PC-3 (cell line): ENCODE measurements around the gene SLC2A14. TPM values are rescaled to one million over a fixed set of nuclear protein-coding genes. Genes with fewer than 3 reads are reported as not detected.
"Not testable (repeated sequence)": the region's sequence is repeated elsewhere in the genome, so short reads cannot be mapped to it uniquely, and the experiment has no call there.

Source experiments
- ATAC-seq: fragments of 200-7000 bp; cut with Tn5 transposase; 2 replicates; pipeline ENCODE4 v1.9.1; 2020; ENCODE audit warnings: mild to moderate bottlenecking, moderate library complexity
- BruUV-seq: library from RNA; stranded (reverse); fragments of 400-500 nt; replicated peaks from 2 replicates; lab custom pipeline; 2021; lab: Mats Ljungman, UMichigan
- CTCF ChIA-PET: fragments of 300-600 bp; sonication (Branson Sonifier 250); formaldehyde crosslinking; loops from one replicate; lab custom pipeline; 2022; ENCODE audit warnings: antibody characterized with exemption; lab: Charles Lee
- POLR2A ChIA-PET: fragments of 300-600 bp; sonication (Branson Sonifier 250); formaldehyde crosslinking; loops from one replicate; lab custom pipeline; 2022; ENCODE audit warnings: antibody characterized with exemption; ENCODE audit not compliant: unreplicated experiment; lab: Charles Lee
- DNase-seq: peaks from one replicate; pipeline ENCODE4 v3.0.0-alpha.2; 2015
- H2AFZ ChIP-seq: fragments of 300-600 bp; sonication (generic); 2 replicates; pipeline ENCODE4 v1.6.0; 2016; ENCODE audit warnings: antibody characterized with exemption, low read length
- H3F3A ChIP-seq: fragments of 300-600 bp; sonication (generic); one replicate; pipeline ENCODE4 v1.6.0; 2017; ENCODE audit warnings: antibody characterized with exemption, low read length, control low read depth, mild to moderate bottlenecking; ENCODE audit not compliant: unreplicated experiment
- H3K27ac ChIP-seq: fragments of 300-600 bp; sonication (generic); 2 replicates; pipeline ENCODE4 v1.5.1; 2016; ENCODE audit warnings: mild to moderate bottlenecking, low read length
- H3K27me3 ChIP-seq: fragments of 300-600 bp; sonication (generic); 2 replicates; pipeline ENCODE4 v1.6.1; 2016; ENCODE audit warnings: low read length, mixed read lengths
- H3K36me3 ChIP-seq: fragments of 300-600 bp; sonication (generic); 2 replicates; pipeline ENCODE4 v1.6.1; 2016; ENCODE audit warnings: low read depth, mixed run types, low read length, mixed read lengths
- H3K4me1 ChIP-seq: fragments of 300-600 bp; sonication (generic); 2 replicates; pipeline ENCODE4 v1.5.1; 2016; ENCODE audit warnings: low read length; ENCODE audit not compliant: insufficient read depth
- H3K4me2 ChIP-seq: fragments of 300-600 bp; sonication (generic); 2 replicates; pipeline ENCODE4 v1.6.0; 2016; ENCODE audit warnings: low read length
- H3K4me3 ChIP-seq: fragments of 300-600 bp; sonication (generic); 2 replicates; pipeline ENCODE4 v1.5.1; 2016; ENCODE audit warnings: mild to moderate bottlenecking, low read length, mixed read lengths
- H3K79me2 ChIP-seq: fragments of 300-600 bp; sonication (generic); 2 replicates; pipeline ENCODE4 v1.6.1; 2017; ENCODE audit warnings: low read length, mixed read lengths
- H3K9ac ChIP-seq: fragments of 300-600 bp; sonication (generic); 2 replicates; pipeline ENCODE4 v1.6.0; 2016; ENCODE audit warnings: mild to moderate bottlenecking, low read length
- H3K9me2 ChIP-seq: fragments of 300-600 bp; sonication (generic); replicated peaks from 2 replicates; pipeline ENCODE4 v1.6.1; 2016; ENCODE audit warnings: mixed run types, low read length, mixed read lengths
- H3K9me3 ChIP-seq: fragments of 300-600 bp; sonication (generic); 2 replicates; pipeline ENCODE4 v1.6.1; 2016; ENCODE audit warnings: low read length, mixed read lengths
- H4K20me1 ChIP-seq: fragments of 300-600 bp; sonication (generic); 2 replicates; pipeline ENCODE4 v1.6.1; 2016; ENCODE audit warnings: low read length, mixed read lengths
- CTCF ChIP-seq: fragments of 300-600 bp; sonication (generic); conservative IDR thresholded peaks from 2 replicates; pipeline ENCODE4 v1.5.1; 2017; ENCODE audit warnings: antibody characterized with exemption, low read depth, mild to moderate bottlenecking, low read length
- EZH2 ChIP-seq: fragments of 300-600 bp; sonication (generic); IDR thresholded peaks from one replicate; pipeline ENCODE4 v1.6.1; 2017; ENCODE audit warnings: antibody characterized with exemption, mild to moderate bottlenecking, low read length; ENCODE audit not compliant: unreplicated experiment
- EZH2phosphoT487 ChIP-seq: fragments of 300-600 bp; sonication (generic); IDR thresholded peaks from 2 replicates; pipeline ENCODE4 v1.6.1; 2018; ENCODE audit warnings: mild to moderate bottlenecking, antibody characterized with exemption, low read length, borderline replicate concordance
- intact Hi-C: fragments of 100-400 bp; cut with micrococcal nuclease; formaldehyde crosslinking; loops from 2 replicates; pipeline ENCODE4 v1.9.0; 2023
- total RNA-seq: library from RNA; depleted of rRNA; stranded (reverse); fragments of >200 nt; gene quantifications from 2 replicates; pipeline ENCODE4 v1.2.3, GENCODE V29; 2014

Gene SLC2A14
- total RNA-seq, 1 experiment from 2014 or later: not detected

- Histone ChIP-seq H3F3A (no peaks in the 10 kb centered on the region), H2AFZ (no peak overlapping the region), H3K9me2 (no peaks in the 10 kb centered on the region), H3K4me3 (no peak overlapping the region), H4K20me1 (no peaks in the 10 kb centered on the region), H3K4me2 (no peak overlapping the region), H3K36me3 (no peaks in the 10 kb centered on the region), H3K9me3 (no peaks in the 10 kb centered on the region), H3K4me1 (no peaks in the 10 kb centered on the region), H3K9ac (no peak overlapping the region), H3K27me3 (no peaks in the 10 kb centered on the region; the same call in 1 of the 2 replicates), H3K79me2 (no peaks in the 10 kb centered on the region), H3K27ac (no peak overlapping the region)
- no peak for TF ChIP-seq EZH2phosphoT487
- no peak for TF ChIP-seq EZH2
- no peak for TF ChIP-seq CTCF
- intact Hi-C loops: no loop called here
- DNase-seq: no peak
- POLR2A ChIA-PET: no interaction called here
- BruUV-seq: no TSS peak
- ATAC-seq: no peak
- CTCF ChIA-PET: no interaction called here
Observed at GRCh38 chr12:7797698-7798398, 74.9 kb downstream of the SLC2A14 start.

GRCh38 chr12:7797269-7797668, 75.4 kb downstream of the SLC2A14 start:
- H3K9ac ChIP-seq, H2AFZ ChIP-seq, H3K79me2 ChIP-seq, H3F3A ChIP-seq, H3K9me3 ChIP-seq, H3K27ac ChIP-seq, DNase-seq, POLR2A ChIA-PET, H3K4me2 ChIP-seq, H3K4me1 ChIP-seq, H3K36me3 ChIP-seq, BruUV-seq, intact Hi-C loops, H4K20me1 ChIP-seq, CTCF ChIA-PET, ATAC-seq, H3K4me3 ChIP-seq, H3K9me2 ChIP-seq, H3K27me3 ChIP-seq: not testable (repeated sequence)

- H3K27ac ChIP-seq: no peak overlapping the region
- no peaks in the 10 kb centered on the region for H3K9me3 ChIP-seq
- no peak for TF ChIP-seq CTCF
- TF ChIP-seq EZH2: no peak
- no peak for TF ChIP-seq EZH2phosphoT487
- POLR2A ChIA-PET: no interaction called here
- no peaks in the 10 kb centered on the region for H3F3A ChIP-seq
- no peak overlapping the region for H3K4me2 ChIP-seq
- no peaks in the 10 kb centered on the region for H4K20me1 ChIP-seq
- H3K9ac ChIP-seq: no peak overlapping the region
- no TSS peak for BruUV-seq
- H3K79me2 ChIP-seq: no peaks in the 10 kb centered on the region
- H3K27me3 ChIP-seq: peaks cover 23% of the 10 kb centered on the region
- DNase-seq (no peak), ATAC-seq (no peak)
- no peaks in the 10 kb centered on the region for H3K4me1 ChIP-seq
- no peaks in the 10 kb centered on the region for H3K9me2 ChIP-seq
- H3K4me3 ChIP-seq: no peak overlapping the region
- no peak overlapping the region for H2AFZ ChIP-seq
- intact Hi-C loops: no loop called here
- CTCF ChIA-PET: no interaction called here
- no peaks in the 10 kb centered on the region for H3K36me3 ChIP-seq
Observed at GRCh38 chr12:7793211-7793610, 79.5 kb downstream of the SLC2A14 start.

- H4K20me1 ChIP-seq, H2AFZ ChIP-seq, BruUV-seq, H3K79me2 ChIP-seq, CTCF ChIA-PET, H3K36me3 ChIP-seq, H3K4me1 ChIP-seq, DNase-seq, H3K9me3 ChIP-seq, H3K9me2 ChIP-seq, ATAC-seq, POLR2A ChIA-PET, intact Hi-C loops, H3K27ac ChIP-seq, H3K4me3 ChIP-seq, H3K9ac ChIP-seq, H3F3A ChIP-seq, H3K4me2 ChIP-seq: not testable (repeated sequence)
- H3K27me3 ChIP-seq: peaks cover 32% of the 10 kb centered on the region
Observed at GRCh38 chr12:7788884-7789528, 83.7 kb downstream of the SLC2A14 start, which contains the start of gene NANOG. Gene NANOG (plus strand): TSS chr12:7789402. CDS start chr12:7789615, 213 bp downstream.
